Subcutaneous adipose tissue (tissue), 4 donors: Measurements from ENCODE around the gene CDCA3. TPM values are rescaled to one million over a fixed set of nuclear protein-coding genes. Genes with fewer than 3 reads are reported as not detected.

Experiments
- total RNA-seq, 4 donors: library from RNA; depleted of rRNA; stranded (reverse); fragments of >200 nt; gene quantifications; one replicate each; pipeline ENCODE4 v1.1.0, GENCODE V29; 2016
- TF ChIP-seq, protein P1 (sequence below): fragments of 450-650 bp; IDR thresholded peaks from one replicate; pipeline ENCODE4 v1.5.1; 2016; ENCODE audit warnings: low read depth, mild to moderate bottlenecking, control low read depth, antibody characterized with exemption, moderate library complexity

The CDCA3 gene
- total RNA-seq, 4 donors from 2014 or later = 0.38 to 2.6 (median 1.9) TPM; not detected in 1

DNA sequence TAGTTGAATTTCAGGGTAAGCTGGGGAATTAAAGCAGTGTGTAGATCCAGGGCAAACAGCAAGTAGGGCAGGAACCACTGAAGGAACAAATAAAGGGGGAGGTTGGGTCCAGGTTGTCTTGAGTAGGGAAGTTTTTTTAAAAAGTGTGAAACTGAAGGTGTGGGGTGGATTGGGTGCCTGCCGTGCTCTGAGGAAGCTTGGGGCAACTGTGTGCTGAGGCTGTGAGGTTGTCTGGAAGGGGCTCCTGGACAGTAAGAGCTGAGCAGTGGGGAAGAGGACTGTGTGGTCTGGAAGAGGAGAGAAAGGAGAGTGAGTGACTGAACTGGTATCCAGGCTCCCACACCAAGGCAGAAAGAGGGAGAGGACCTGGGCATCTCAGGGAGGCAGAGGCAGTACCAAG is 40.3 kb downstream of the CDCA3 start:
- TF ChIP-seq, protein P1, sequence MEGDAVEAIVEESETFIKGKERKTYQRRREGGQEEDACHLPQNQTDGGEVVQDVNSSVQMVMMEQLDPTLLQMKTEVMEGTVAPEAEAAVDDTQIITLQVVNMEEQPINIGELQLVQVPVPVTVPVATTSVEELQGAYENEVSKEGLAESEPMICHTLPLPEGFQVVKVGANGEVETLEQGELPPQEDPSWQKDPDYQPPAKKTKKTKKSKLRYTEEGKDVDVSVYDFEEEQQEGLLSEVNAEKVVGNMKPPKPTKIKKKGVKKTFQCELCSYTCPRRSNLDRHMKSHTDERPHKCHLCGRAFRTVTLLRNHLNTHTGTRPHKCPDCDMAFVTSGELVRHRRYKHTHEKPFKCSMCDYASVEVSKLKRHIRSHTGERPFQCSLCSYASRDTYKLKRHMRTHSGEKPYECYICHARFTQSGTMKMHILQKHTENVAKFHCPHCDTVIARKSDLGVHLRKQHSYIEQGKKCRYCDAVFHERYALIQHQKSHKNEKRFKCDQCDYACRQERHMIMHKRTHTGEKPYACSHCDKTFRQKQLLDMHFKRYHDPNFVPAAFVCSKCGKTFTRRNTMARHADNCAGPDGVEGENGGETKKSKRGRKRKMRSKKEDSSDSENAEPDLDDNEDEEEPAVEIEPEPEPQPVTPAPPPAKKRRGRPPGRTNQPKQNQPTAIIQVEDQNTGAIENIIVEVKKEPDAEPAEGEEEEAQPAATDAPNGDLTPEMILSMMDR = no peak

DNA sequence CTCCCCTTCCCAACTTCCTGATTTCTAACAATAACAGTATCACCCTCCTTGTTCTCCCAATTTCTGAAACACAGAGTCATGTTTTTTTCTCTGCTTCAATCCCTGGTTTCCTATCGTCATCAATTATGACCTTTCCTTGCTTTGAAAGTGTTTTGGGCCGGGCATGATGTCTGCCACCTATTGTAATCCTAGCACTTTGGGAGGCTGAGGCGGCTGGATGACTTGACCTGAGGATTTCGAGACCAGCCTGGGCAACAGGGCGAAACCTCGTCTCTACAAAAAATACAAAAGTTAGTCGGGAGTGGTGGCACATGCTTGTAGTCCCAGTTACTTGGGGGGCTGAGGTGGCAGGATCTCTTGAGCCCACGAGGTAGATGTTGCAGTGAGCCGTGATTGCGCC is 42.0 kb downstream of the CDCA3 start:
- TF ChIP-seq, protein P1 = no peak

DNA sequence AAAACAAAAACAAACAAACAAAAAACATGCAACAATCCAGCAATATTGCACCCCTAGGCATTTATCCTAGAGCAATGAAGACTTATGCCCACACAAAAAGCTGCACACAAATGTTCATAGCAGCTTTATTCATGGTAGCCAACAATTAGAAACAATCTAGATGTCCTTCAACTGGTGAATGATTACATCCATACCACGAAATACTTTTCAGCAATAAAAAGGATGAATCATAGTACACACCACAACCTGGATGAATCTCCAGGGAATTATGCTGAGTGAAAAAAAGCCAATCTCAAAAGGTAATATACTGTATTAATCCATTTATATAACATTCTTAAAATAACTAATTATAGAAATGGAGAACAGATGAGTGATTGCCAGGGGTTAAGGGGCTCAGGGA is 43.9 kb downstream of the CDCA3 start:
- TF ChIP-seq, protein P1 = no peak

DNA sequence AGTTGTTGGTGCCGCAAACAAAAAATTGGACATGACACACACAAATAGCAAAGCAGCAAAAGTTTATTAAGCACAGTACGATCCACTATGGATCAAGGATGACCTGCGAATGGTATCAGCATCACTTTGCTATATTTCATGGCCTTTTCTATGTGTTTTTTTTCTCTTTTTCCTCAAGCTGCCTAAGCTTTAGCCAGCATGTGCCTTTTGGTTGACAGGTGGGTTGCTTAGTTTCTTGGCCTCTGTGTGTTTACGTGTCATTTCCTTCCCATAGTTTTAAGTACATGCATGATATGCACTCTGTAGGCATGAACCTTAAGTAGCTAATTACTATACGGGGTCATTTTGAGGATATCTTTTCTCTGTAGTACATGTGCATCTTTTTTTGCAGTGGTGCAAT is 51.9 kb downstream of the CDCA3 start:
- TF ChIP-seq, protein P1 = no peak

Other genes starting within 250 kb of the CDCA3 start
- 100 to 1,000 TPM; 130 to 216 (median 158) TPM for gene CHD4, start 243.9 kb downstream of the CDCA3 start, total RNA-seq
- gene LPAR5, start 215.3 kb downstream of the CDCA3 start, total RNA-seq = 1 to 10 TPM in 3 of 4 donors, under 1 TPM in 1; 0.82 to 4.0 (median 2.3) TPM
- gene ACRBP, start 203.9 kb downstream of the CDCA3 start, total RNA-seq = 1 to 10 TPM in 3 of 4 donors, not detected in 1; 2.4 to 4.9 (median 2.4) TPM
- 10 to 100 TPM; 13.4 to 52.9 (median 41.4) TPM for gene ING4, start 188.2 kb downstream of the CDCA3 start, total RNA-seq
- gene ZNF384, start 161.9 kb downstream of the CDCA3 start, total RNA-seq = 10 to 100 TPM; 21.8 to 34.9 (median 25.4) TPM
- gene PIANP, start 150.5 kb downstream of the CDCA3 start, total RNA-seq = not detected
- gene COPS7A, start 127.2 kb downstream of the CDCA3 start, total RNA-seq = 10 to 100 TPM; 39.0 to 55.6 (median 45.4) TPM
- gene MLF2, start 98.1 kb downstream of the CDCA3 start, total RNA-seq = 100 to 1,000 TPM in 2 of 4 donors, 10 to 100 TPM in 2; 79.4 to 170 (median 108) TPM
- 100 to 1,000 TPM in 1 of 4 donors, 10 to 100 TPM in 3; 60.3 to 118 (median 92.0) TPM for gene PTMS, start 84.9 kb downstream of the CDCA3 start, total RNA-seq
- gene LAG3, start 78.8 kb downstream of the CDCA3 start, total RNA-seq = 1 to 10 TPM in 1 of 4 donors, under 1 TPM in 1, not detected in 2; 0.44 to 1.4 TPM
- 10 to 100 TPM; 16.4 to 65.4 (median 29.6) TPM for gene CD4, start 61.8 kb downstream of the CDCA3 start, total RNA-seq
- gene GPR162, start 29.5 kb downstream of the CDCA3 start, total RNA-seq = 1 to 10 TPM in 3 of 4 donors, under 1 TPM in 1; 0.66 to 3.1 (median 2.1) TPM
- gene P3H3, start 22.9 kb downstream of the CDCA3 start, total RNA-seq = 10 to 100 TPM in 1 of 4 donors, 1 to 10 TPM in 3; 5.6 to 11.3 (median 6.8) TPM
- under 1 TPM in 2 of 4 donors, not detected in 2; 0.38 to 0.88 TPM for gene GNB3, start 10.4 kb downstream of the CDCA3 start, total RNA-seq
- 10 to 100 TPM; 22.3 to 46.7 (median 34.4) TPM for gene USP5, start 864 bp upstream of the CDCA3 start, total RNA-seq
- 100 to 1,000 TPM; 207 to 328 (median 256) TPM for gene TPI1, start 16.2 kb upstream of the CDCA3 start, total RNA-seq
- gene SPSB2, start 22.0 kb upstream of the CDCA3 start, total RNA-seq = 1 to 10 TPM; 4.1 to 6.4 (median 5.7) TPM
- 1 to 10 TPM; 3.9 to 7.9 (median 6.2) TPM for gene LRRC23, start 53.5 kb upstream of the CDCA3 start, total RNA-seq
- 1 to 10 TPM; 3.4 to 6.2 (median 5.6) TPM for gene ENO2, start 63.3 kb upstream of the CDCA3 start, total RNA-seq
- 100 to 1,000 TPM in 1 of 4 donors, 10 to 100 TPM in 3; 41.3 to 136 (median 71.6) TPM for gene ATN1, start 76.7 kb upstream of the CDCA3 start, total RNA-seq
- gene RNU7-1, start 92.5 kb upstream of the CDCA3 start, total RNA-seq = not detected
- 100 to 1,000 TPM; 233 to 359 (median 280) TPM for gene C12orf57, start 92.7 kb upstream of the CDCA3 start, total RNA-seq
- gene PTPN6, start 100.1 kb upstream of the CDCA3 start, total RNA-seq = 10 to 100 TPM in 3 of 4 donors, 1 to 10 TPM in 1; 9.6 to 78.0 (median 29.7) TPM
- 100 to 1,000 TPM; 129 to 165 (median 147) TPM for gene PHB2, start 119.4 kb upstream of the CDCA3 start, total RNA-seq
- 10 to 100 TPM; 19.2 to 30.2 (median 26.8) TPM for gene EMG1, start 119.6 kb upstream of the CDCA3 start, total RNA-seq
- gene LPCAT3, start 167.2 kb upstream of the CDCA3 start, total RNA-seq = 10 to 100 TPM; 21.8 to 55.9 (median 27.1) TPM
- gene C1S, start 209.4 kb upstream of the CDCA3 start, total RNA-seq = 100 to 1,000 TPM; 328 to 926 (median 676) TPM
- gene C1R, start 241.2 kb upstream of the CDCA3 start, total RNA-seq = 100 to 1,000 TPM; 265 to 697 (median 433) TPM